WERI-Rb-1 (cell line): ENCODE results near the gene ATP1A2.

ENCODE experiments used
- DNase-seq: peaks from one replicate; pipeline ENCODE4 v3.0.0-alpha.2; 2020
- H3K27ac ChIP-seq: fragments of 250-450 bp; sonication (Bioruptor Pico); 2 replicates; pipeline ENCODE4 v1.5.1; 2020; ENCODE audit warnings: mild to moderate bottlenecking, moderate library complexity
- H3K27me3 ChIP-seq: fragments of 250-450 bp; sonication (Bioruptor Pico); 2 replicates; pipeline ENCODE4 v1.5.1; 2021; ENCODE audit warnings: mild to moderate bottlenecking, low read depth, moderate library complexity; ENCODE audit not compliant: insufficient read depth, severe bottlenecking
- H3K36me3 ChIP-seq: fragments of 250-450 bp; sonication (Bioruptor Pico); 2 replicates; pipeline ENCODE4 v1.5.1; 2020; ENCODE audit warnings: mild to moderate bottlenecking, moderate library complexity
- H3K4me3 ChIP-seq: 2 replicates; pipeline ENCODE4 v1.5.1; 2011; ENCODE audit warnings: low read depth, mild to moderate bottlenecking, control low read depth, low read length
- H3K9me3 ChIP-seq: fragments of 250-450 bp; sonication (Bioruptor Pico); 2 replicates; pipeline ENCODE4 v1.5.1; 2021; ENCODE audit warnings: mild to moderate bottlenecking, moderate library complexity; ENCODE audit not compliant: severe bottlenecking
- TF ChIP-seq, protein P1 (sequence below): IDR thresholded peaks from 2 replicates; pipeline ENCODE4 v1.5.1; 2011; ENCODE audit warnings: low read depth, mild to moderate bottlenecking, control low read depth, inconsistent platforms, low read length

Gene ATP1A2

DNA sequence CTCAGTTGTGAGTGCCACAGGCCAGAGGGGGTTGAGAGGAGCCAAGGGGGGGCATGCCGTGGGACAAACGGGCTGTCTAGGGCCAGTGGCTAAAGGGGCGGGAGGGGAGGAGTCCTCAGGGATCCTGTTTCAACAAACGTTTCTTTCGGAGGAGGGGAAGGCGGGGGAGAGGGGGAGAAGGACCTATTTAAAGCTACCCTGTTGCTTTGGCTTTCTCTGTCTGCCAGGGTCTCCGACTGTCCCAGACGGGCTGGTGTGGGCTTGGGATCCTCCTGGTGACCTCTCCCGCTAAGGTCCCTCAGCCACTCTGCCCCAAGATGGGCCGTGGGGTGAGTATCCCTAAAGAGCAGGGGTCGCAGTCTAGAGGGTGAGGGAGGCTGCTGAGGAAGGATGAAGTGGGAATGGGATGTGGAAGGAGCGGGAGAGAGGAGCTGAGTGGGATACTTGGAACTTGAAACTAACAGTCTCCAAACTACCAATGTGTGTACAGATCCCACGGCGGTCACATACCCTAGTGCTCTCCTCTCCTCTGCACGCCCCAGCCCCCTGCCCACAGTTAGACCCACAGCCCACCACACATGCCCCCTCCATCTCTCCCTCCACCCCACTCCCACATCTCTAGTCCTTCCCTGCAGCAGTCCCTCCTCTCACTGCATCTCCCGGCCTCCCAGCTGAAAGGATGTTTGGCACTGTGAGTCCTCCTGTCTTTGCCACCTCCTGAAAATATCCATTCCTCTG, at the start of gene ATP1A2:
Gene ATP1A2, plus strand, starts transcription at position 215 of the 738 bp plus-strand sequence. Its CDS starts 103 bp downstream, at position 318.
- no peak for DNase-seq
- no peak within 1 kb of the TSS for H3K4me3 ChIP-seq
- TF ChIP-seq, protein P1, sequence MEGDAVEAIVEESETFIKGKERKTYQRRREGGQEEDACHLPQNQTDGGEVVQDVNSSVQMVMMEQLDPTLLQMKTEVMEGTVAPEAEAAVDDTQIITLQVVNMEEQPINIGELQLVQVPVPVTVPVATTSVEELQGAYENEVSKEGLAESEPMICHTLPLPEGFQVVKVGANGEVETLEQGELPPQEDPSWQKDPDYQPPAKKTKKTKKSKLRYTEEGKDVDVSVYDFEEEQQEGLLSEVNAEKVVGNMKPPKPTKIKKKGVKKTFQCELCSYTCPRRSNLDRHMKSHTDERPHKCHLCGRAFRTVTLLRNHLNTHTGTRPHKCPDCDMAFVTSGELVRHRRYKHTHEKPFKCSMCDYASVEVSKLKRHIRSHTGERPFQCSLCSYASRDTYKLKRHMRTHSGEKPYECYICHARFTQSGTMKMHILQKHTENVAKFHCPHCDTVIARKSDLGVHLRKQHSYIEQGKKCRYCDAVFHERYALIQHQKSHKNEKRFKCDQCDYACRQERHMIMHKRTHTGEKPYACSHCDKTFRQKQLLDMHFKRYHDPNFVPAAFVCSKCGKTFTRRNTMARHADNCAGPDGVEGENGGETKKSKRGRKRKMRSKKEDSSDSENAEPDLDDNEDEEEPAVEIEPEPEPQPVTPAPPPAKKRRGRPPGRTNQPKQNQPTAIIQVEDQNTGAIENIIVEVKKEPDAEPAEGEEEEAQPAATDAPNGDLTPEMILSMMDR: no peak

DNA sequence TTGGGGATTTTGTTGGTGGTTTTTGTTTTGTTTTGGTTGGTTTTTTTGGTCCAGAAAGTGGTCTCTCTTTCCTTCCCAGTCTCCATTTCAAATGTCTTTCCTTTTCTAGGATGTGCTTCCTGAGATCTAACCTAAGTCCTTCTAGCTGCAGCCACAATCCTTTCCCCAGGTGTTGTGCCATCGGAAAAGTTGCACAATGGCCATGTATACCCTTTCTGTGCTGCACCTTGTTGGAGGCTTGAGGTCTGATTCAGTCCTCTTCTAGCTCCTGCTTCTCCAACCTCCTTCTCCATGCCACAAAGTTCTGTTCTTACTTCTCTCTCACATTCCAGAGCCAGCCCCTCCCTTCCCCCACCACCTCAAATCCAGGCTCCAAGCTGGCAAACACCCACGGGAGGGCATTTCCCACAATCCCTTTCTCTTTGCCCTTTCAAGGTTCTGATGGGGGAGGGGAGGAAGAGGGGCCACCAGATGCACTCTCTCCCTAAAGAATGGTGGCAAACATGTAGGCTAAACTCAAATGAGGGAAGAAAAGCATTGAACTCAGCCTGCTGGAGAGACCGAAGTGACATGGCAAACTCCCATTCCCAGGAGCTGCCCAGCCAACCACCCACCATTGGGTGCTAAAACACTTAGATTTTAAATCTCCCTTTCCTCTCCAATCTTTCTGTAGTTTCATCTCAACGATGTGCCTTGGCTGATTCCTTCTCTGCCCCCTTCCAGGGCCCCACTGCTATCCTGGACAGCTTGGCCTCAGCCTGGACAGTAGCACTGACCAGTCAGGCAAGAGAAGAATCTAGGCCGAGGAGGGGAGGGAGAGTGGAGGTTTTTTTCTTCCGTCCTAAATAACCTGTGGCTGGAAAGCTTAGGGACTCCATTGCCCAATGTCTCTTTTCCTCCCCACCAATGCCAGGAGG, 48.5 kb upstream of the ATP1A2 start:
- Histone ChIP-seq H3K4me3 (no peak overlapping the region), H3K9me3 (no peaks in the 10 kb centered on the region), H3K27ac (no peak overlapping the region), H3K27me3 (peaks cover 18% of the 10 kb centered on the region), H3K36me3 (no peaks in the 10 kb centered on the region)
- TF ChIP-seq, protein P1: no peak
- no peak for DNase-seq

More for the DNA sequence above, at the start of gene ATP1A2:
- Histone ChIP-seq H3K36me3 (no peaks in the 10 kb centered on the region), H3K27ac (no peak within 1 kb of the TSS), H3K27me3 (no peaks in the 10 kb centered on the region), H3K9me3 (no peaks in the 10 kb centered on the region)

DNA sequence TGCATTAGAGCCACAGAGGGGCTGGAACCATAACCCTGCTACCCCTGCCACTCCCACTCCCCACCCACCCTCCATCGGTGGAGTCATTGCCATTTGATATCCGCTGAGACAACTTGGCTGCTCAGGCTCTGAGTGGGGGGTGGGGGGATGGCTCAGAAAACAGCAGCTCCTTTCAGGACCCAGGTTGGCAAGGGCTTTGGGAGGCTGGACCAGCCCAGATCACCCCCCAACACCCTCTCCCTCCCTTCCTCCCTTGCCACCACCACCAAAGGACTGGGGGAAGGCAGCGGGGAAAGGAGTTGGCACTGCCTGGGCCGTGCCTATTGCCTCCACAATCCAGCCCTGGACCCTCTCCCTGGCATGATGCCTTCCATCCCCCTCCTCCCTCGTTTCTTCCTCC, 47.3 kb upstream of the ATP1A2 start:
- TF ChIP-seq, protein P1: no peak
- DNase-seq: no peak
- H3K36me3 ChIP-seq: no peaks in the 10 kb centered on the region
- H3K9me3 ChIP-seq: peaks cover under 1% of the 10 kb centered on the region
- H3K27me3 ChIP-seq: peaks cover 19% of the 10 kb centered on the region
- H3K27ac ChIP-seq: no peak overlapping the region
- no peak overlapping the region for H3K4me3 ChIP-seq

DNA sequence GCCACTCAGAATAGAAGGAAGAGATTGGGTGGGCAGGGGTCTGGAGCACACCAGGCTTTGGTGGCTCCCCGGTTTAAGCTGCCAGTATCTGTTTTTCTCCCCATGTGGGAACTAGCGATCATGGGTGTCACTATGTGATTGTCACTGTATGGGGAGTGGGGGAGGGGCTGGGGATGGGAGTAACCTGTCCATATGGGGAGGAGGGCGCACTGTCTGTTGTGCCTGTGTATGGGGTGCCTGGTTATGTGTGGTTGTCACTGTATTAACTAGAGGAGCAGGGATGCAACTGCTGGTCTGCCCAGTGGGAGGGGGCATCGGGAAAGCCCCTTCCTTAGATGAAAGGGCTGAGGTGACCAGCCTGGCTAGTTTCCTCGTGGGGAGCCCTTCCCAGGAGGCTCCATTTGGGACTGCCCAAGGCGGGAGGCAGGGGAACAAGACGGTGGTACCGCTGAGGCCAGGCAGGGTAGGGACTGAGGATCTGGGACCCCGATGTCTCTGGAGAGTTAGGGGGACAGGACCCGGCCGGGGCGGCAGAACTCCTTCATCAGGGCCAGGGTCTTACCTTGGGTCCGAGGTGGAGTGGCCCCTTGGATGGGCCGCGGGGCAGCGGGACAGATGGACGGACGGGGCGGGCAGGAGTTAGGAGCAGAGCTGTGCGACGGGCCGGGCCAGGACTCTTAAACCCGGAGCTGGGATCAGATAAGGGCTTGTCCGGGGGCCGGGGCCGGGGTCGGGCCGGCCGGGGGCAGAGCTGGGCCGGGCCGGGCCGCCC, 45.9 kb upstream of the ATP1A2 start, which contains the start of gene KCNJ10:
Gene KCNJ10, minus strand, starts transcription at position 701 of the 772 bp plus-strand sequence. CDS start 27,628 bp downstream, outside the sequence.
- DNase-seq: peak; percentile 42
- H3K27ac ChIP-seq: no peak within 1 kb of the TSS
- peaks cover 4% of the 10 kb centered on the region for H3K9me3 ChIP-seq
- peaks cover 19% of the 10 kb centered on the region for H3K27me3 ChIP-seq
- H3K36me3 ChIP-seq: no peaks in the 10 kb centered on the region
- TF ChIP-seq, protein P1: no peak
- peak within 1 kb of the TSS; percentile 77 for H3K4me3 ChIP-seq

DNA sequence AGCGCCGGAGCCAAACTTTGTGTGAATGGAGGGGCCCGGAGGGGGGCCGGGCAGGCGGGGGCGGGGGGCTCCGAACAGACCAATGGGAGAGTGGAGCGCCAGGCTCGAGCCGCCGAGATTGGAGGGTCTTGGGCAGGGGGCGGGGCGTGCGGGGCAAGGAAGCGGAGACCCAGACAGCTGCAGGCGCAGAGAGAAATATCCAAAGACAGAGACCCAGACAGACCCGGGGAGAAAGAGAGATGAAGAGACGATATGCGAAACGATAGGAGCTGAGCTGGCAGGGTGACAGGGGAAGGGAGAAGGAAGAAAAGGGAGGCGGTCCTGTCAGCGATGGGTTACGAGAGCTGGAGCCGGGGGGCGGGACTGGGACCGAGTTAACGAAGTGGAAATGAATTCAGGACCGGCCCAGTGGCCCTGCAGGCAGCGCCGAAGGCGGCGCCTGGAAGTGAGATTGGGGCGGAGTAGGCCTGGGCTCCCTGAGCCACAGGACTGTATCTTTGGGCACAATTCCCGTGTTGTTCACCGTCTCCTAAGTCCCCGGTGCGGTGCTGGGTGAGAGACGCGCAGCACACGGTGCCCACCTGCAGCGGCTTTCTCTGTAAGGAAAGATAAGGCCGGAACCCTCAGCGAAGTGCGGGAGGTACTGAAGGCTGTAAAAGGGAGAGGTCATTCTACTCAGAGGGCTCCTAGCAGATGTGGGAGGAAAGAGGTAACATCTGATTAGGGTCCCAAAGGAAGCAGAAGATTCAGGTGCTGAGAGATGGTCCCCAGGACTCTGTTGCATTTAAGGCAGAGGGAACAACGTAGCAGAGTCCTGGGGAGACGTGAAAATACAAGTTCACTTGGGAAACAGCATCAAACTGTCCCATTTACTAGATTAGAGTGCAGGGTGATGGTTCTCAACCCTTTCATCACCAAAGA, 45.1 kb upstream of the ATP1A2 start:
- Histone ChIP-seq H3K4me3 (peak overlapping the region; percentile 77), H3K9me3 (peaks cover 4% of the 10 kb centered on the region), H3K27me3 (peaks cover 23% of the 10 kb centered on the region), H3K36me3 (no peaks in the 10 kb centered on the region), H3K27ac (no peak overlapping the region)
- TF ChIP-seq, protein P1: no peak
- peak; percentile 96 for DNase-seq
